ENCODE results near the gene SIRT6. TPM values are rescaled to one million over a fixed set of nuclear protein-coding genes. Genes with fewer than 3 reads are reported as not detected.
"Not testable (repeated sequence)": the region's sequence is repeated elsewhere in the genome, so short reads cannot be mapped to it uniquely, and the experiment has no call there.

The SIRT6 gene
- total and polyA plus RNA-seq, 2 donors, result 10.7 to 30.0 TPM

DNA sequence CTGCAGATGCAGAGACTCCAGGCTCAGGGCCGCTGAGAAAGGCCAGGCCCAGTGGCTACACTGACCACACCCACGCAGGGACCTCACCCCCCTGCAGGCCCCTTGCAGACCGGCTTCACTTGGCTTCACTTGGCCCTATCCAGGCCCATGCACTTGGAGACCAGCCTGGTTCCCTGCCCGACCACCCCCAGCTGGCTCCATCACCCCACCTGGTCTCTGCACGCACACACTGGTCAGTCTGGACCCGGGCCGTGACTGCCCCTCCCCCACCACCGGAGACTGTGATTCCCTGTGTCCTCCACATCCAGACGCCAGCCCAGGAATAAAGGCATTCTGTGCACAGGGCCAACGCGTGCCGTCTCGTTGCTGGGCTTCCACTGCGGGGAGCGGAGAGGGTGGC, 42.1 kb upstream of the SIRT6 start:
- Histone ChIP-seq H3K4me1 (ENCODE audit: control insufficient read depth in 2 of 2, insufficient read depth in 2 of 2, low read length in 2 of 2) (peaks cover 0 to 4% of the 10 kb centered on the region in 2 donors), H3K27ac (ENCODE audit: low read depth in 1 of 2, low read length in 1 of 2) (no peak overlapping the region), H3K9me3 (ENCODE audit: control insufficient read depth in 2 of 2, insufficient read depth in 1 of 2, low read length in 1 of 2) (peaks cover 0 to 4% of the 10 kb centered on the region in 2 donors), H3K36me3 (ENCODE audit: control insufficient read depth in 2 of 2, insufficient read depth in 2 of 2, low read length in 1 of 2) (no peaks in the 10 kb centered on the region), H3K27me3 (ENCODE audit: control insufficient read depth in 2 of 2, insufficient read depth in 1 of 2, low read length in 1 of 2) (peaks cover 0 to 15% of the 10 kb centered on the region in 2 donors), H3K4me3 (ENCODE audit: low read length in 2 of 2) (no peak overlapping the region)
- DNase-seq (ENCODE audit: low read depth in 6 of 9, low spot score in 9 of 9), result no peak
- WGBS, result 92% methylated on average over 15 of the region's 15 CpGs

DNA sequence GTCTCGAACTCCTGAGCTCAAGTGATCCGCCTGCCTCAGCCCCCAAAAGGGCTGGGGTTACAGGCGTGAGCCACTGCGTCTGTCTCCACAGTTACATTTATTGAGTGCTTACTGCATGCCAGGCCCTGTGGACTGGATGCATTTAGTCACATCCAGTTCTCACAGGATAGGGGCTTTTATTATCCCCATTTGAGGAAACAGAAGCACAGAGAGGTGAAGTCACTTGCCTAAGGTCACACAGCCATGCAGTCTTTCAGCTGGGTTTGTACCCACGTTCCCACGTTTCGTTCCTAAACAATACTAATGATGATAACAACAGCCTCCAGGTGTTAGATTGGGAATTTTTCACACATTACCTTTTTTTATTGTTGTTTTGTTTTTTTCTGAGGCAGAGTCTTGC, 37.8 kb upstream of the SIRT6 start:
- WGBS, result 96% methylated on average over 7 of the region's 7 CpGs
- no peak for DNase-seq (ENCODE audit: low read depth in 6 of 9, low spot score in 9 of 9)
- Histone ChIP-seq H3K27me3 (ENCODE audit: control insufficient read depth in 2 of 2, insufficient read depth in 1 of 2, low read length in 1 of 2) (no peaks in the 10 kb centered on the region), H3K4me1 (ENCODE audit: control insufficient read depth in 2 of 2, insufficient read depth in 2 of 2, low read length in 2 of 2) (no peaks in the 10 kb centered on the region), H3K9me3 (ENCODE audit: control insufficient read depth in 2 of 2, insufficient read depth in 1 of 2, low read length in 1 of 2) (peaks cover 0 to 8% of the 10 kb centered on the region in 2 donors), H3K36me3 (ENCODE audit: control insufficient read depth in 2 of 2, insufficient read depth in 2 of 2, low read length in 1 of 2) (no peaks in the 10 kb centered on the region), H3K27ac (ENCODE audit: low read depth in 1 of 2, low read length in 1 of 2) (no peak overlapping the region), H3K4me3 (ENCODE audit: low read length in 2 of 2) (no peak overlapping the region)

DNA sequence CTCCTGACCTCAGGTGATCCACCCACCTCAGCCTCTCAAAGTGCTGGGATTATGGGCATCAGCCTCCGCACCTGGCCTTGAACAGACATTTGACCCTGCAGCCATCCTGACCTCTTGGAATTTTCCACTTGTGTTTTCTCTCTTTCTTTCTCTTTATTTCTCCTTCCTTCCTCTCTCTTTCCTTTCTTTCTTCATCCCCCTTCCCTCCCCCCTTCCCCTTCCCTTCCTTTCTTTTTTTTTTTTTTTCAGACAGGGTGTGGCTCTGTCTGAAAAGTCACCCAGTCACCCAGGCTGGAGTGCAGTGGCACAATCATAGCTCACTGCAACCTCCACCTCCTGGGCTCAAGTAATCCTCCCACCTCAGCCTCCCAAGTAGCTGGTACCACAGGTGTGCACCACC, 36.2 kb upstream of the SIRT6 start:
- H3K4me1 ChIP-seq (ENCODE audit: control insufficient read depth in 2 of 2, insufficient read depth in 2 of 2, low read length in 2 of 2); DNase-seq (ENCODE audit: low read depth in 6 of 9, low spot score in 9 of 9); H3K4me3 ChIP-seq (ENCODE audit: low read length in 2 of 2); H3K36me3 ChIP-seq (ENCODE audit: control insufficient read depth in 2 of 2, insufficient read depth in 2 of 2, low read length in 1 of 2); H3K27ac ChIP-seq (ENCODE audit: low read depth in 1 of 2, low read length in 1 of 2); H3K9me3 ChIP-seq (ENCODE audit: control insufficient read depth in 2 of 2, insufficient read depth in 1 of 2, low read length in 1 of 2); H3K27me3 ChIP-seq (ENCODE audit: control insufficient read depth in 2 of 2, insufficient read depth in 1 of 2, low read length in 1 of 2): not testable (repeated sequence)
- 100% methylated on average over 1 of the region's 1 CpG for WGBS

DNA sequence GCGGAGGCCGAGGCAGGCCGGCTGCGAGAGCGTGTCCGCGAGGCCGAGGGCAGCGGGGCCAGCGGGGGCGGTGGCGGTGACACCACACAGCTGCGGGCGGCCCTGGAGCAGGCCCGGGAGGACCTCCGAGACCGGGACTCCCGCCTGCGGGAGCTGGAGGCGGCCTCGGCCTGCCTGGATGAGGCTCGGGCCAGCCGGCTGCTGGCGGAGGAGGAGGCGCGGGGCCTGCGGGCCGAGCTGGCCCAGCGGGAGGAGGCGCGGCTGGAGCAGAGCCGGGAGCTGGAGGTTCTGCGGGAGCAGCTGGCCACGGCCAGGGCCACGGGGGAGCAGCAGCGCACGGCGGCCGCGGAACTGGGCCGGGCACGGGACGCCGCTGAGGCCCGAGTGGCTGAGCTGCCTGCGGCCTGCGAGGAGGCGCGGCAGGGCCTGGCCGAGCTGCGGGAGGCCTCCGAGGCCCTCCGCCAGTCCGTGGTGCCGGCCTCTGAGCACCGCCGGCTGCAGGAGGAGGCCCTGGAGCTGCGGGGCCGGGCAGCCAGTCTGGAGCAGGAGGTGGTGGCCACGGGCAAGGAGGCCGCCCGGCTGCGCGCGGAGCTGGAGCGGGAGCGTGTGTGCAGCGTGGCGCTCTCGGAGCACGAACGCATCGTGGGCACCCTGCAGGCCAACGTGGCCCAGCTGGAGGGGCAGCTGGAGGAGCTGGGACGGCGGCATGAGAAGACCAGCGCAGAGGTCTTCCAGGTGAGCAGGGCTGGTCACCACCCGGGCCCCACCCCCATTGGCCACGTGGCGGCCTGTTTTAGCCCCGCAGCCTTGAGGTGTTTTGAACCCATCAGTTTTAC, 35.3 kb upstream of the SIRT6 start:
- no peak for DNase-seq (ENCODE audit: low read depth in 6 of 9, low spot score in 9 of 9)
- Histone ChIP-seq H3K4me3 (ENCODE audit: low read length in 2 of 2) (no peak overlapping the region), H3K4me1 (ENCODE audit: control insufficient read depth in 2 of 2, insufficient read depth in 2 of 2, low read length in 2 of 2) (no peaks in the 10 kb centered on the region), H3K9me3 (ENCODE audit: control insufficient read depth in 2 of 2, insufficient read depth in 1 of 2, low read length in 1 of 2) (peaks cover 0 to 8% of the 10 kb centered on the region in 2 donors), H3K27me3 (ENCODE audit: control insufficient read depth in 2 of 2, insufficient read depth in 1 of 2, low read length in 1 of 2) (no peaks in the 10 kb centered on the region), H3K36me3 (ENCODE audit: control insufficient read depth in 2 of 2, insufficient read depth in 2 of 2, low read length in 1 of 2) (no peaks in the 10 kb centered on the region), H3K27ac (ENCODE audit: low read depth in 1 of 2, low read length in 1 of 2) (no peak overlapping the region)
- WGBS, result 97% methylated on average over 81 of the region's 81 CpGs

DNA sequence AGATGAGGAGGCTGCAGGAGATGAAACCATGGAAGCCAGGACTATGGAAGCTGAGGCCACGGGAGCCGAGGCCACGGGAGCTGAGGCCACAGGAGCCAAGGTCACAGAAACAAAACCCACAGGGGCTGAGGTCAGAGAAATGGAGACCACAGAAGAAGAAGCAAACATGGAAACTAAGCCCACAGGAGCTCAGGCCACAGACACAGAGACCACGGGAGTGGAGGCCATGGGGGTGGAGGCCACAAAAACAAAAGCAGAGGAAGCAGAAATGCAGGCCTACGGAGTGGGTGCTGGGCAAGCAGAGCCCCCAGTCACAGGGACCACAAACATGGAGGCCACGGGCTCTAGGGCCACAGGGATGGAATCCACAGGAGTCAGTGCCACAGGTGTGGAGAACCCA, 34.5 kb upstream of the SIRT6 start:
- Histone ChIP-seq H3K4me3 (ENCODE audit: low read length in 2 of 2) (no peak overlapping the region), H3K36me3 (ENCODE audit: control insufficient read depth in 2 of 2, insufficient read depth in 2 of 2, low read length in 1 of 2) (no peaks in the 10 kb centered on the region), H3K9me3 (ENCODE audit: control insufficient read depth in 2 of 2, insufficient read depth in 1 of 2, low read length in 1 of 2) (peaks cover 0 to 8% of the 10 kb centered on the region in 2 donors), H3K4me1 (ENCODE audit: control insufficient read depth in 2 of 2, insufficient read depth in 2 of 2, low read length in 2 of 2) (no peaks in the 10 kb centered on the region), H3K27ac (ENCODE audit: low read depth in 1 of 2, low read length in 1 of 2) (no peak overlapping the region), H3K27me3 (ENCODE audit: control insufficient read depth in 2 of 2, insufficient read depth in 1 of 2, low read length in 1 of 2) (no peaks in the 10 kb centered on the region)
- 86% methylated on average over 6 of the region's 6 CpGs for WGBS
- DNase-seq (ENCODE audit: low read depth in 6 of 9, low spot score in 9 of 9), result no peak

DNA sequence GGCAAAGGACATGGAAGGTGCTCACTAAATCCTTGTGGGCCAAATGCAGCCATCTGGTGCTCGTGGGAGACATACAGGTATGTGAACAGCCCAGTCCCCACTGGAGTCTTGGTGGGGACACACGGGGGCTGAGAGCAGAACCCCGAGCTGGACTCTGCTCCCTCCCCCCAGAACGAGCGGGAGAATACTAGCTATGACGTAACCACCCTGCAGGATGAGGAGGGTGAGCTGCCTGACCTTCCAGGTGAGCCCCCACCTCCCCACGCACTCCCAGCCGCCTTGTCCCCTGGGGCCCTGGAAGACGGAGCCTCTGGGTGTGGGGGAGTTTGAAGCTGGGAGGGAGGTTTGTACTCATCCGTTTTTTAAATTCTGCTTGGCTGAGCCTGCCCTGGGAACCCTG, 33.4 kb upstream of the SIRT6 start:
- no peak for DNase-seq (ENCODE audit: low read depth in 6 of 9, low spot score in 9 of 9)
- no peak overlapping the region for H3K27ac ChIP-seq (ENCODE audit: low read depth in 1 of 2, low read length in 1 of 2)
- 85% methylated on average over 10 of the region's 10 CpGs for WGBS
- no peaks in the 10 kb centered on the region for H3K36me3 ChIP-seq (ENCODE audit: control insufficient read depth in 2 of 2, insufficient read depth in 2 of 2, low read length in 1 of 2)
- H3K4me3 ChIP-seq (ENCODE audit: low read length in 2 of 2), result no peak overlapping the region
- H3K27me3 ChIP-seq (ENCODE audit: control insufficient read depth in 2 of 2, insufficient read depth in 1 of 2, low read length in 1 of 2), result no peaks in the 10 kb centered on the region
- H3K4me1 ChIP-seq (ENCODE audit: control insufficient read depth in 2 of 2, insufficient read depth in 2 of 2, low read length in 2 of 2), result no peaks in the 10 kb centered on the region
- H3K9me3 ChIP-seq (ENCODE audit: control insufficient read depth in 2 of 2, insufficient read depth in 1 of 2, low read length in 1 of 2), result peaks cover 0 to 8% of the 10 kb centered on the region in 2 donors

DNA sequence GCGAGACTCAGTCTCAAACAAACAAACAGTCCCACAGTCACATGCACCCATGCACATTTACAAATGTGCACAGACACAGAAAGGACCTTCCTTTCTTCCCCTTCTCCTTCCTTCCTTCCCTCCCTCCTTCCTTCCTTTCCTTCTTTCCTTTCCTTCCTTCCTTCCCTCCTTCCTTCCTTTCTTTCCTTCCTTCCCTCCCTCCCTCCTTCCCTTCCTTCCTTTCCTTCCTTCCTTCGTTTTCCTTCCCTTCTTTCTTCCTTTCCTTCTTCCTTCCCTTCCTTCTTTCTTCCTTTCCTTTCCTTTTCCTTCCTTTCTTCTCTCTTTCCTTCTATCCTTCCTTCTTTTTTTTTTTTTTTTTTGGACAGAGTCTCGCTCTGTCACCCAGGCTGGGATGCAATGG, 30.8 kb upstream of the SIRT6 start:
- DNase-seq (ENCODE audit: low read depth in 6 of 9, low spot score in 9 of 9), result no peak
- no peaks in the 10 kb centered on the region for H3K4me1 ChIP-seq (ENCODE audit: control insufficient read depth in 2 of 2, insufficient read depth in 2 of 2, low read length in 2 of 2)
- H3K9me3 ChIP-seq (ENCODE audit: control insufficient read depth in 2 of 2, insufficient read depth in 1 of 2, low read length in 1 of 2), result peaks cover 0 to 8% of the 10 kb centered on the region in 2 donors
- WGBS, result 85% methylated on average over 3 of the region's 3 CpGs
- no peak overlapping the region for H3K27ac ChIP-seq (ENCODE audit: low read depth in 1 of 2, low read length in 1 of 2)
- H3K4me3 ChIP-seq (ENCODE audit: low read length in 2 of 2), result no peak overlapping the region
- no peaks in the 10 kb centered on the region for H3K27me3 ChIP-seq (ENCODE audit: control insufficient read depth in 2 of 2, insufficient read depth in 1 of 2, low read length in 1 of 2)
- H3K36me3 ChIP-seq (ENCODE audit: control insufficient read depth in 2 of 2, insufficient read depth in 2 of 2, low read length in 1 of 2), result no peaks in the 10 kb centered on the region

DNA sequence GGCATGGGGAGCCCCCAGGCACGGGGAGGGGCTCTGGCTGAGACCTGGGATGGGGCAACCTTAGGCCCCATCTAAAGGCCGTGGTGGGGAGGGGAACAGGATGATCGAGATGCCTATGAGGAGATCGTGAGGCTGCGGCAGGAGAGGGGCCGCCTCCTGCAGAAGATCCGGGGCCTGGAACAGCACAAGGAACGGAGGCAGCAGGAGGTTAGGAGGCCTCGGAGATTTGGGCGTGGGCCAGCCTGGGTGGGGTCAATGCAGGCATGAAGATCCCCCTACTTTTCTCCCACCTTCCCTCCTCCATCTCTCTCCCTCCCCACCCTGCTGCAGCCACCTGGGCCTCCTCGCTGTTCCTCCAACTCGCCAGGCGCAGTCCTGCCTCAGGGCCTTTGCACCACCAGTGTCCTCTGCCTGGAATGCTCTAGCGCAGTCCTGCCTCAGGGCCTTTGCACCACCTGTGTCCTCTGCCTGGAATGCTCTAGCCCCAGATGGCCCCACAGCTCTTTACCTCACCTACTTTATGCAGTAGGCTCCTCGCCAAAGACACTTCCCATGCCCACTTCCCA, 27.9 kb upstream of the SIRT6 start:
- WGBS, result 80% methylated on average over 15 of the region's 15 CpGs
- H3K4me3 ChIP-seq (ENCODE audit: low read length in 2 of 2), result no peak overlapping the region
- no peak for DNase-seq (ENCODE audit: low read depth in 6 of 9, low spot score in 9 of 9)
- no peaks in the 10 kb centered on the region for H3K9me3 ChIP-seq (ENCODE audit: control insufficient read depth in 2 of 2, insufficient read depth in 1 of 2, low read length in 1 of 2)
- no peaks in the 10 kb centered on the region for H3K36me3 ChIP-seq (ENCODE audit: control insufficient read depth in 2 of 2, insufficient read depth in 2 of 2, low read length in 1 of 2)
- H3K4me1 ChIP-seq (ENCODE audit: control insufficient read depth in 2 of 2, insufficient read depth in 2 of 2, low read length in 2 of 2), result no peaks in the 10 kb centered on the region
- H3K27ac ChIP-seq (ENCODE audit: low read depth in 1 of 2, low read length in 1 of 2), result no peak overlapping the region
- no peaks in the 10 kb centered on the region for H3K27me3 ChIP-seq (ENCODE audit: control insufficient read depth in 2 of 2, insufficient read depth in 1 of 2, low read length in 1 of 2)

DNA sequence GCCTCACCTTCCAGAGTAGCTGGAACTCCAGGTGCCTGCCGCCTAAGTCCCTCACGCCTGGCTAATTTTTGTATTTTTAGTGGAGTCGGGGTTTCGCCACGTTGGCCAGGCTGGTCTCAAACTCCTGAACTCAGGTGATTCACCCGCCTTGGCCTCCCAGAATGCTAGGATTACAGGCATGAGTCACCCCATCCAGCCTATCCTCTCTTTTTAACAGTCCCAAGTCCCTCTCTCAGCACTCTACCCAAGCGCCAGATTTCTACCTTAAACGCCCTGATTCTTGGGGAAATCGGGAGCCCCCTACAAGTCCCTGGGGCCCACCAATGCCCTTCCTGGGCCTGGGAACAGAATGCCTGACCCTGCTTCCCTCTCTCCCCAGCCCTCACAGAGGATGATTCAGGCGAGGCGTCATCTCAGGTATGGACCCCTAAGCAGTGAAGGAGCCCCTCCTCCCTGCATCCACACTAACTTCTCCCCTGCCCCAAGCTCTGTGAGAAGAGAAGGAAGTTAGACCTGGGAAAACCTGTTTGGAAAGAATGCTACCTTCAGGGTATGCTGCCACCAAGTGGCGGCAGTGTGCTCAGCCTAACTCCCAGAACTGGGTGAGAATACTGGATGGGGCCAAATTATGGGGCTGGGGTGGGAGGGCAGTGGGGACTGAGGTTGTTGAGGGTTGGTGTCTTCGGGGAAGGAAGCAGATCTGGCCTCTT, 26.2 kb upstream of the SIRT6 start:
- no peak overlapping the region for H3K27ac ChIP-seq (ENCODE audit: low read depth in 1 of 2, low read length in 1 of 2)
- no peak overlapping the region for H3K4me3 ChIP-seq (ENCODE audit: low read length in 2 of 2)
- WGBS, result 84% methylated on average over 13 of the region's 13 CpGs
- no peaks in the 10 kb centered on the region for H3K9me3 ChIP-seq (ENCODE audit: control insufficient read depth in 2 of 2, insufficient read depth in 1 of 2, low read length in 1 of 2)
- H3K27me3 ChIP-seq (ENCODE audit: control insufficient read depth in 2 of 2, insufficient read depth in 1 of 2, low read length in 1 of 2), result no peaks in the 10 kb centered on the region
- no peak for DNase-seq (ENCODE audit: low read depth in 6 of 9, low spot score in 9 of 9)
- H3K4me1 ChIP-seq (ENCODE audit: control insufficient read depth in 2 of 2, insufficient read depth in 2 of 2, low read length in 2 of 2), result no peaks in the 10 kb centered on the region
- H3K36me3 ChIP-seq (ENCODE audit: control insufficient read depth in 2 of 2, insufficient read depth in 2 of 2, low read length in 1 of 2), result no peaks in the 10 kb centered on the region

Measured in thymus (tissue), 11 donors.